Measurements from ENCODE around the gene ZBTB40. TPM values are rescaled to one million over a fixed set of nuclear protein-coding genes. Genes with fewer than 3 reads are reported as not detected.

Gene ZBTB40
- total and polyA plus RNA-seq, 10 of the 15 experiments (the other 5 are each of a cell fraction or from before 2014, with no cell fraction given) = 1.9 to 14.4 (median 9.0) TPM

DNA sequence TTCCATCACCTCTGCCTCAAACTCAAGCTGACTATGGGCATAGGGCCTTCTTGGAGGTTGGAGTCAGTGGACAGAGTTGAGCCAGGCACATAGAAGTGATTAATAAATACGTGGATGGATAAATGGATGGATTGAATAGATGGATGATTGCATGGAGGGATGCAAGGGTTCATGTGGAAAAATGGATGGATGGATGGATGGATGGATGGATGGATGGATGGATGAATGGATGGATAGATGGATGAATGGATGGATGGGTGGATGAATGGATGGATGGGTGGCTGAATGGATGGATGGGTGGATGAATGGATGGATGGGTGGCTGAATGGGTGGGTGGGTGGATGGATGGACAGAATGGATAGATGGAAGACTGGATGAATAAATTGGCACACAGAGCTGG lies 40.1 kb upstream of the ZBTB40 start:
- Histone ChIP-seq H3K27me3 (replicated peaks in 1 of 2; ENCODE audit: control insufficient read depth in 2 of 2, insufficient read depth in 2 of 2, low read length in 1 of 2) (peaks cover 0 to 2% of the 10 kb centered on the region in 2 experiments; a peak in 3 of 4 replicates), H3K27ac (ENCODE audit: control insufficient read depth, insufficient read depth) (no peak overlapping the region), H3K4me3 (no peak overlapping the region), H3K79me2 (ENCODE audit: control insufficient read depth, insufficient read depth, low read length) (no peaks in the 10 kb centered on the region), H3K4me1 (ENCODE audit: control insufficient read depth, insufficient read depth, low read length) (no peaks in the 10 kb centered on the region), H3K9me3 (replicated peaks; ENCODE audit: control insufficient read depth, insufficient read depth, low read length) (no peaks in the 10 kb centered on the region), H3K9ac (ENCODE audit: control insufficient read depth, insufficient read depth, low read length) (no peak overlapping the region), H3K36me3 (ENCODE audit: control insufficient read depth in 2 of 2, insufficient read depth in 2 of 2, low read length in 1 of 2) (no peaks in the 10 kb centered on the region), H4K20me1 (ENCODE audit: control insufficient read depth, insufficient read depth) (no peaks in the 10 kb centered on the region), H3K4me2 (ENCODE audit: control insufficient read depth, insufficient read depth) (no peak overlapping the region), H2AFZ (ENCODE audit: control insufficient read depth, low read depth, low read length) (no peak overlapping the region)
- ChIA-PET RAD21 (ENCODE audit: unreplicated experiment) (no interaction called here), SMC1A (ENCODE audit: uncharacterized antibody, unreplicated experiment) (interaction anchor here (1.3 kb wide), 1 partner anchor 270 kb away, joined by 4 read pairs; no protein-coding TSS in a partner anchor), CTCF (no interaction called here), POLR2A (no interaction called here)
- DNase-seq (ENCODE audit: low read depth, low spot score) (no peak), FAIRE-seq (no peak), ATAC-seq (no peak)
- in situ Hi-C loops (cut with MboI) = loop anchor here (10.0 kb wide), 1 partner anchor 407 kb away; the partner anchor contains the start of gene CELA3A
- 0% methylated on average over 1 of the region's 1 CpG for WGBS (ENCODE audit: insufficient coverage, insufficient replicate concordance, low lambda C conversion rate, missing lambda C conversion rate)
- TF ChIP-seq, protein P1, sequence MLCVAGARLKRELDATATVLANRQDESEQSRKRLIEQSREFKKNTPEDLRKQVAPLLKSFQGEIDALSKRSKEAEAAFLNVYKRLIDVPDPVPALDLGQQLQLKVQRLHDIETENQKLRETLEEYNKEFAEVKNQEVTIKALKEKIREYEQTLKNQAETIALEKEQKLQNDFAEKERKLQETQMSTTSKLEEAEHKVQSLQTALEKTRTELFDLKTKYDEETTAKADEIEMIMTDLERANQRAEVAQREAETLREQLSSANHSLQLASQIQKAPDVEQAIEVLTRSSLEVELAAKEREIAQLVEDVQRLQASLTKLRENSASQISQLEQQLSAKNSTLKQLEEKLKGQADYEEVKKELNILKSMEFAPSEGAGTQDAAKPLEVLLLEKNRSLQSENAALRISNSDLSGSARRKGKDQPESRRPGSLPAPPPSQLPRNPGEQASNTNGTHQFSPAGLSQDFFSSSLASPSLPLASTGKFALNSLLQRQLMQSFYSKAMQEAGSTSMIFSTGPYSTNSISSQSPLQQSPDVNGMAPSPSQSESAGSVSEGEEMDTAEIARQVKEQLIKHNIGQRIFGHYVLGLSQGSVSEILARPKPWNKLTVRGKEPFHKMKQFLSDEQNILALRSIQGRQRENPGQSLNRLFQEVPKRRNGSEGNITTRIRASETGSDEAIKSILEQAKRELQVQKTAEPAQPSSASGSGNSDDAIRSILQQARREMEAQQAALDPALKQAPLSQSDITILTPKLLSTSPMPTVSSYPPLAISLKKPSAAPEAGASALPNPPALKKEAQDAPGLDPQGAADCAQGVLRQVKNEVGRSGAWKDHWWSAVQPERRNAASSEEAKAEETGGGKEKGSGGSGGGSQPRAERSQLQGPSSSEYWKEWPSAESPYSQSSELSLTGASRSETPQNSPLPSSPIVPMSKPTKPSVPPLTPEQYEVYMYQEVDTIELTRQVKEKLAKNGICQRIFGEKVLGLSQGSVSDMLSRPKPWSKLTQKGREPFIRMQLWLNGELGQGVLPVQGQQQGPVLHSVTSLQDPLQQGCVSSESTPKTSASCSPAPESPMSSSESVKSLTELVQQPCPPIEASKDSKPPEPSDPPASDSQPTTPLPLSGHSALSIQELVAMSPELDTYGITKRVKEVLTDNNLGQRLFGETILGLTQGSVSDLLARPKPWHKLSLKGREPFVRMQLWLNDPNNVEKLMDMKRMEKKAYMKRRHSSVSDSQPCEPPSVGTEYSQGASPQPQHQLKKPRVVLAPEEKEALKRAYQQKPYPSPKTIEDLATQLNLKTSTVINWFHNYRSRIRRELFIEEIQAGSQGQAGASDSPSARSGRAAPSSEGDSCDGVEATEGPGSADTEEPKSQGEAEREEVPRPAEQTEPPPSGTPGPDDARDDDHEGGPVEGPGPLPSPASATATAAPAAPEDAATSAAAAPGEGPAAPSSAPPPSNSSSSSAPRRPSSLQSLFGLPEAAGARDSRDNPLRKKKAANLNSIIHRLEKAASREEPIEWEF (IDR thresholded peaks at IDR 0.05; ENCODE audit: insufficient replicate concordance, low read depth, low read length) = no peak
- TF ChIP-seq NR2C2 (IDR thresholded peaks at IDR 0.05; ENCODE audit: borderline replicate concordance, control insufficient read depth, insufficient read length, low read depth) (no peak), CHD1 (IDR thresholded peaks at IDR 0.05; ENCODE audit: low read depth, low read length) (no peak), RCOR1 (conservative IDR thresholded peaks at IDR 0.05; ENCODE audit: low read depth, low read length) (no peak), NR2F1 (conservative IDR thresholded peaks at IDR 0.05) (no peak), ZNF217 (IDR thresholded peaks at IDR 0.05) (no peak), ZBED1 (IDR thresholded peaks at IDR 0.05; ENCODE audit: borderline replicate concordance) (no peak), PAX5 (IDR thresholded peaks at IDR 0.05; ENCODE audit: borderline replicate concordance, low read depth, low read length) (no peak)
- BruUV-seq (replicated peaks) = no TSS peak
- intact Hi-C loops (cut with micrococcal nuclease; ENCODE audit: unreplicated experiment) = no loop called here

All from GM12878 (cell line).